ENCODE results near the gene PTPRG.
"Not testable (repeated sequence)": the region's sequence is repeated elsewhere in the genome, so short reads cannot be mapped to it uniquely, and the experiment has no call there.

The PTPRG gene

GRCh38 chr3:61541694-61542093 lies 19.7 kb upstream of the PTPRG start:
- H3K27ac ChIP-seq, result no peak overlapping the region
- TF ChIP-seq ZFX (IDR thresholded peaks at IDR 0.05), result no peak
- TF ChIP-seq, protein P1, sequence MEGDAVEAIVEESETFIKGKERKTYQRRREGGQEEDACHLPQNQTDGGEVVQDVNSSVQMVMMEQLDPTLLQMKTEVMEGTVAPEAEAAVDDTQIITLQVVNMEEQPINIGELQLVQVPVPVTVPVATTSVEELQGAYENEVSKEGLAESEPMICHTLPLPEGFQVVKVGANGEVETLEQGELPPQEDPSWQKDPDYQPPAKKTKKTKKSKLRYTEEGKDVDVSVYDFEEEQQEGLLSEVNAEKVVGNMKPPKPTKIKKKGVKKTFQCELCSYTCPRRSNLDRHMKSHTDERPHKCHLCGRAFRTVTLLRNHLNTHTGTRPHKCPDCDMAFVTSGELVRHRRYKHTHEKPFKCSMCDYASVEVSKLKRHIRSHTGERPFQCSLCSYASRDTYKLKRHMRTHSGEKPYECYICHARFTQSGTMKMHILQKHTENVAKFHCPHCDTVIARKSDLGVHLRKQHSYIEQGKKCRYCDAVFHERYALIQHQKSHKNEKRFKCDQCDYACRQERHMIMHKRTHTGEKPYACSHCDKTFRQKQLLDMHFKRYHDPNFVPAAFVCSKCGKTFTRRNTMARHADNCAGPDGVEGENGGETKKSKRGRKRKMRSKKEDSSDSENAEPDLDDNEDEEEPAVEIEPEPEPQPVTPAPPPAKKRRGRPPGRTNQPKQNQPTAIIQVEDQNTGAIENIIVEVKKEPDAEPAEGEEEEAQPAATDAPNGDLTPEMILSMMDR (conservative IDR thresholded peaks at IDR 0.05), result no peak

- TF ChIP-seq, protein P1 (conservative IDR thresholded peaks at IDR 0.05), result no peak
- TF ChIP-seq ZFX (IDR thresholded peaks at IDR 0.05), result no peak
- H3K27ac ChIP-seq, result no peak overlapping the region
Observed at GRCh38 chr3:61545716-61546115, 15.7 kb upstream of the PTPRG start.

DNA sequence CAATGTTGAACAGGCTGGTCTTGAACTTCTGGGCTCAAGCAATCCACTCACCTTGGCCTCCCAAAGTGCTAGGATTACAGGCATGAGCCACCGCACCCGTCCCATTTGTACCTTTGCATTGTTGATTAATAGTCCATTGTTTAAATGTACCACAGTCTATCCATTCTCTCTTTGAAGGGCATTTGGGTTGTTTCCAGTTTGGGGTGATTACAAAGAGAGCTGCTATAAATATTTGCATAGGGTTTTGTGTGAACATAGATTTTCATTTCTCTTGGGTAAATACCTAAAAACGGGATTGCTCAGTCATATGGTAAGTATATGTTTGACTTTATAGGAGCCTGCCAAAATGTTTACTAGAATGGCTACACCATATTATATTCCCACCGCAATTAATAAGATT lies 13.7 kb upstream of the PTPRG start:
- H3K27ac ChIP-seq, result peak overlapping the region; percentile 32; the same call in 1 of the 2 replicates
- no peak for TF ChIP-seq ZFX (IDR thresholded peaks at IDR 0.05)
- TF ChIP-seq, protein P1 (conservative IDR thresholded peaks at IDR 0.05), result no peak

DNA sequence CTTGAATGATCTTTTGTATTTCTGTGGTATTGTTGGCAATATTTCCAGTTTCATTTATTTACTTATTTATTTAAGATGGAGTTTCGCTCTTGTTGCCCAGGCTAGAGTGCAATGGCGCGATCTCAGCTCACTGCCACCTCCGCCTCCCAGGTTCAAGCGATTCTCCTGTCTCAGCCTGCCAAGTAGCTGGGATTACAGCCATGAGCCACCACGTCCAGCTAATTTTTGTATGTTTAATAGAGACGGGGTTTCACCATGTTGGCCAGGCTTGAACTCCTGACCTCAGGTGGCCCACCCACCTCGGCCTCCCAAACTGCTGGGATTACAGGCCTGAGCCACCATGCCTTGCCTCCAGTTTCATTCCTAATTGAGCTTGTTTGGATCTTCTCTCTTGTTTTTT lies 8.7 kb upstream of the PTPRG start:
- not testable (repeated sequence) for H3K27ac ChIP-seq

GRCh38 chr3:61559136-61559731 lies 2.1 kb upstream of the PTPRG start:
- no peak overlapping the region for H3K27ac ChIP-seq
- TF ChIP-seq, protein P1 (conservative IDR thresholded peaks at IDR 0.05), result no peak
- TF ChIP-seq ZFX (IDR thresholded peaks at IDR 0.05), result no peak

- TF ChIP-seq, protein P1 (conservative IDR thresholded peaks at IDR 0.05), result no peak; the same call in 1 of the 2 replicates
- no peak for TF ChIP-seq ZFX (IDR thresholded peaks at IDR 0.05)
- H3K27ac ChIP-seq, result peak overlapping the region; percentile 77
Observed at GRCh38 chr3:61560517-61561373, 626 bp upstream of the PTPRG start.

- H3K27ac ChIP-seq, result peak overlapping the region; percentile 77
- no peak for TF ChIP-seq ZFX (IDR thresholded peaks at IDR 0.05)
- TF ChIP-seq, protein P1 (conservative IDR thresholded peaks at IDR 0.05), result no peak
Observed at GRCh38 chr3:61562042-61562720, 810 bp downstream of the PTPRG start.
